G401.6 (cell line): ENCODE results near the gene PPP1R3G.

Experiments
- FAIRE-seq: peaks from 2 replicates; lab custom pipeline; 2012; peaks lifted over from hg19 to GRCh38; lab: Jason Lieb, UNC

The PPP1R3G gene

GRCh38 chr6:5094327-5094726 lies 9.2 kb downstream of the PPP1R3G start:
- FAIRE-seq, result no peak

- no peak for FAIRE-seq
Observed at GRCh38 chr6:5095236-5095635, 10.1 kb downstream of the PPP1R3G start.

GRCh38 chr6:5096482-5096881 lies 11.3 kb downstream of the PPP1R3G start:
- FAIRE-seq, result no peak

GRCh38 chr6:5098501-5099270 lies 13.5 kb downstream of the PPP1R3G start:
- FAIRE-seq, result no peak

GRCh38 chr6:5099537-5099936 lies 14.4 kb downstream of the PPP1R3G start:
- no peak for FAIRE-seq

GRCh38 chr6:5100806-5101205 lies 15.7 kb downstream of the PPP1R3G start:
- FAIRE-seq, result no peak

GRCh38 chr6:5102267-5102970 lies 17.3 kb downstream of the PPP1R3G start:
- FAIRE-seq, result no peak

GRCh38 chr6:5103250-5103649 lies 18.1 kb downstream of the PPP1R3G start:
- FAIRE-seq, result no peak

GRCh38 chr6:5104667-5105066 lies 19.5 kb downstream of the PPP1R3G start:
- FAIRE-seq, result no peak

GRCh38 chr6:5105146-5105545 lies 20.0 kb downstream of the PPP1R3G start:
- FAIRE-seq, result no peak

GRCh38 chr6:5107341-5107740 lies 22.2 kb downstream of the PPP1R3G start:
- no peak for FAIRE-seq

- no peak for FAIRE-seq
Observed at GRCh38 chr6:5108068-5108467, 22.9 kb downstream of the PPP1R3G start.

GRCh38 chr6:5108536-5109150 lies 23.5 kb downstream of the PPP1R3G start:
- no peak for FAIRE-seq

- FAIRE-seq, result no peak
Observed at GRCh38 chr6:5109436-5109835, 24.3 kb downstream of the PPP1R3G start.

- FAIRE-seq, result no peak
Observed at GRCh38 chr6:5110246-5110645, 25.1 kb downstream of the PPP1R3G start.

GRCh38 chr6:5111626-5112025 lies 26.5 kb downstream of the PPP1R3G start:
- no peak for FAIRE-seq

GRCh38 chr6:5112066-5112799 lies 27.1 kb downstream of the PPP1R3G start:
- no peak for FAIRE-seq

GRCh38 chr6:5113096-5113495 lies 28.0 kb downstream of the PPP1R3G start:
- FAIRE-seq, result no peak

GRCh38 chr6:5115168-5115567 lies 30.0 kb downstream of the PPP1R3G start:
- no peak for FAIRE-seq

- FAIRE-seq, result no peak
Observed at GRCh38 chr6:5116243-5116991, 31.3 kb downstream of the PPP1R3G start.

GRCh38 chr6:5119090-5119951 lies 34.2 kb downstream of the PPP1R3G start:
- no peak for FAIRE-seq
